Neuron (in vitro differentiated cells): ENCODE measurements around the gene TEC.
"Not testable (repeated sequence)": the region's sequence is repeated elsewhere in the genome, so short reads cannot be mapped to it uniquely, and the experiment has no call there.

Experiments
- H2AFZ ChIP-seq: one replicate; pipeline ENCODE4 v1.6.1; 2013; ENCODE audit warnings: low read depth, mild to moderate bottlenecking, inconsistent platforms, low read length, moderate library complexity
- H3K27me3 ChIP-seq: one replicate; pipeline ENCODE4 v1.6.1; 2013; ENCODE audit warnings: low read length; ENCODE audit not compliant: insufficient read depth
- H3K36me3 ChIP-seq: one replicate; pipeline ENCODE4 v1.6.1; 2013; ENCODE audit warnings: low read length; ENCODE audit not compliant: insufficient read depth
- H3K4me1 ChIP-seq: one replicate; pipeline ENCODE4 v1.6.1; 2013; ENCODE audit warnings: low read length; ENCODE audit not compliant: insufficient read depth
- H3K4me3 ChIP-seq: 2 replicates; pipeline ENCODE4 v1.5.1; 2013; ENCODE audit warnings: mild to moderate bottlenecking, low read length, moderate library complexity
- H3K9me3 ChIP-seq: one replicate; pipeline ENCODE4 v1.6.1; 2013; ENCODE audit warnings: low read length

The TEC gene

GRCh38 chr4:48268956-48269860 lies at the start of gene TEC:
Gene TEC, minus strand, starts transcription at chr4:48269838. Its CDS starts 41,224 bp downstream, at chr4:48228614.
- no peaks in the 10 kb centered on the region for H3K36me3 ChIP-seq
- peak within 1 kb of the TSS; percentile 36 for H3K4me3 ChIP-seq
- H3K4me1 ChIP-seq = peaks cover 5% of the 10 kb centered on the region
- H2AFZ ChIP-seq = no peak within 1 kb of the TSS
- H3K27me3 ChIP-seq = peaks cover 45% of the 10 kb centered on the region
- no peaks in the 10 kb centered on the region for H3K9me3 ChIP-seq

GRCh38 chr4:48315728-48316630 lies 46.3 kb upstream of the TEC start:
- no peaks in the 10 kb centered on the region for H3K9me3 ChIP-seq
- H3K4me1 ChIP-seq = peaks cover 1% of the 10 kb centered on the region
- no peaks in the 10 kb centered on the region for H3K27me3 ChIP-seq
- H3K36me3 ChIP-seq = no peaks in the 10 kb centered on the region
- H3K4me3 ChIP-seq = no peak overlapping the region
- no peak overlapping the region for H2AFZ ChIP-seq

- H3K27me3 ChIP-seq, H3K36me3 ChIP-seq, H3K4me3 ChIP-seq, H3K9me3 ChIP-seq, H2AFZ ChIP-seq, H3K4me1 ChIP-seq: not testable (repeated sequence)
Observed at GRCh38 chr4:48314746-48315145, 45.1 kb upstream of the TEC start.

- H2AFZ ChIP-seq = no peak overlapping the region
- H3K4me1 ChIP-seq = no peaks in the 10 kb centered on the region
- no peaks in the 10 kb centered on the region for H3K36me3 ChIP-seq
- no peaks in the 10 kb centered on the region for H3K27me3 ChIP-seq
- no peak overlapping the region for H3K4me3 ChIP-seq
- H3K9me3 ChIP-seq = no peaks in the 10 kb centered on the region
Observed at GRCh38 chr4:48311896-48312295, 42.3 kb upstream of the TEC start.

GRCh38 chr4:48308901-48309300 lies 39.3 kb upstream of the TEC start:
- Histone ChIP-seq H3K9me3 (no peaks in the 10 kb centered on the region), H3K4me3 (no peak overlapping the region), H3K4me1 (no peaks in the 10 kb centered on the region), H3K36me3 (no peaks in the 10 kb centered on the region), H2AFZ (no peak overlapping the region), H3K27me3 (no peaks in the 10 kb centered on the region)

GRCh38 chr4:48307528-48307927 lies 37.9 kb upstream of the TEC start:
- Histone ChIP-seq H3K27me3 (no peaks in the 10 kb centered on the region), H3K9me3 (no peaks in the 10 kb centered on the region), H3K4me3 (no peak overlapping the region), H3K36me3 (no peaks in the 10 kb centered on the region), H2AFZ (no peak overlapping the region), H3K4me1 (no peaks in the 10 kb centered on the region)

GRCh38 chr4:48305508-48305907 lies 35.9 kb upstream of the TEC start:
- H3K4me1 ChIP-seq = no peaks in the 10 kb centered on the region
- H3K36me3 ChIP-seq = no peaks in the 10 kb centered on the region
- H2AFZ ChIP-seq = no peak overlapping the region
- no peaks in the 10 kb centered on the region for H3K27me3 ChIP-seq
- H3K4me3 ChIP-seq = no peak overlapping the region
- no peaks in the 10 kb centered on the region for H3K9me3 ChIP-seq

GRCh38 chr4:48300004-48300403 lies 30.4 kb upstream of the TEC start:
- peaks cover 4% of the 10 kb centered on the region for H3K27me3 ChIP-seq
- no peak overlapping the region for H2AFZ ChIP-seq
- no peaks in the 10 kb centered on the region for H3K36me3 ChIP-seq
- no peak overlapping the region for H3K4me3 ChIP-seq
- H3K9me3 ChIP-seq = no peaks in the 10 kb centered on the region
- no peaks in the 10 kb centered on the region for H3K4me1 ChIP-seq

GRCh38 chr4:48299560-48299959 lies 29.9 kb upstream of the TEC start:
- Histone ChIP-seq H3K9me3 (no peaks in the 10 kb centered on the region), H3K4me3 (no peak overlapping the region), H3K4me1 (no peaks in the 10 kb centered on the region), H3K36me3 (no peaks in the 10 kb centered on the region), H3K27me3 (peaks cover 4% of the 10 kb centered on the region), H2AFZ (no peak overlapping the region)

- Histone ChIP-seq H3K36me3 (no peaks in the 10 kb centered on the region), H3K4me3 (no peak overlapping the region), H3K9me3 (no peaks in the 10 kb centered on the region), H3K4me1 (no peaks in the 10 kb centered on the region), H3K27me3 (peaks cover 4% of the 10 kb centered on the region), H2AFZ (no peak overlapping the region)
Observed at GRCh38 chr4:48297256-48297846, 27.7 kb upstream of the TEC start.

- Histone ChIP-seq H3K36me3 (no peaks in the 10 kb centered on the region), H3K4me1 (no peaks in the 10 kb centered on the region), H3K27me3 (peaks cover 4% of the 10 kb centered on the region), H3K4me3 (no peak overlapping the region), H3K9me3 (no peaks in the 10 kb centered on the region), H2AFZ (no peak overlapping the region)
Observed at GRCh38 chr4:48296365-48296764, 26.7 kb upstream of the TEC start.

- H3K9me3 ChIP-seq = no peaks in the 10 kb centered on the region
- H3K36me3 ChIP-seq = no peaks in the 10 kb centered on the region
- H3K27me3 ChIP-seq = peaks cover 4% of the 10 kb centered on the region
- H3K4me1 ChIP-seq = no peaks in the 10 kb centered on the region
- H2AFZ ChIP-seq = no peak overlapping the region
- no peak overlapping the region for H3K4me3 ChIP-seq
Observed at GRCh38 chr4:48295116-48295515, 25.5 kb upstream of the TEC start.

GRCh38 chr4:48292218-48292790 lies 22.7 kb upstream of the TEC start:
- not testable (repeated sequence) for H3K36me3 ChIP-seq, H3K4me3 ChIP-seq, H3K27me3 ChIP-seq, H3K9me3 ChIP-seq, H3K4me1 ChIP-seq, H2AFZ ChIP-seq
